Caco-2 (cell line): ENCODE measurements around the gene SLBP. TPM values are rescaled to one million over a fixed set of nuclear protein-coding genes. Genes with fewer than 3 reads are reported as not detected.

Experiments
- BruUV-seq: library from RNA; stranded (reverse); fragments of 400-500 nt; replicated peaks from 2 replicates; lab custom pipeline; 2021; lab: Mats Ljungman, UMichigan
- CTCF ChIA-PET: fragments of 300-600 bp; sonication (Branson Sonifier 250); formaldehyde crosslinking; loops from one replicate; lab custom pipeline; 2022; ENCODE audit warnings: antibody characterized with exemption; lab: Charles Lee
- POLR2A ChIA-PET: fragments of 300-600 bp; sonication (Branson Sonifier 250); formaldehyde crosslinking; loops from one replicate; lab custom pipeline; 2022; ENCODE audit warnings: antibody characterized with exemption; lab: Charles Lee
- DNase-seq, 2 experiments: peaks; one replicate each; pipeline versions ENCODE4 v3.0.0 to v3.0.0-alpha.2; 2020 to 2022
- H3K27me3 ChIP-seq: replicated peaks from 2 replicates; pipeline ENCODE4 v1.6.0; 2011; ENCODE audit warnings: low read length; ENCODE audit not compliant: control insufficient read depth, insufficient read depth
- H3K36me3 ChIP-seq: 2 replicates; pipeline ENCODE4 v1.5.1; 2011; ENCODE audit warnings: low read length; ENCODE audit not compliant: control insufficient read depth, insufficient read depth
- H3K4me1 ChIP-seq: fragments of 250-450 bp; sonication (Bioruptor Pico); 2 replicates; pipeline ENCODE4 v1.5.1; 2020; ENCODE audit warnings: mild to moderate bottlenecking
- H3K4me3 ChIP-seq: 2 replicates; pipeline ENCODE4 v1.5.1; 2011; ENCODE audit warnings: low read depth, mild to moderate bottlenecking, control low read depth, low read length
- H3K9me3 ChIP-seq: fragments of 250-450 bp; sonication (Bioruptor Pico); 2 replicates; pipeline ENCODE4 v1.5.1; 2020; ENCODE audit warnings: mild to moderate bottlenecking, moderate library complexity
- H3K27ac Mint-ChIP-seq: one replicate; pipeline ENCODE4 v1.8.0; 2022; ENCODE audit warnings: mixed read lengths; ENCODE audit not compliant: unreplicated experiment
- H3K27me3 Mint-ChIP-seq: one replicate; pipeline ENCODE4 v1.8.0; 2022; ENCODE audit warnings: mixed read lengths; ENCODE audit not compliant: insufficient read depth, unreplicated experiment
- H3K36me3 Mint-ChIP-seq: one replicate; pipeline ENCODE4 v1.8.0; 2022; ENCODE audit warnings: mild to moderate bottlenecking, mixed read lengths; ENCODE audit not compliant: insufficient read depth, unreplicated experiment
- H3K4me1 Mint-ChIP-seq: one replicate; pipeline ENCODE4 v1.8.0; 2022; ENCODE audit warnings: low read depth, mixed read lengths; ENCODE audit not compliant: unreplicated experiment
- H3K4me3 Mint-ChIP-seq: one replicate; pipeline ENCODE4 v1.8.0; 2022; ENCODE audit warnings: mild to moderate bottlenecking, moderate library complexity, mixed read lengths; ENCODE audit not compliant: unreplicated experiment
- H3K9me3 Mint-ChIP-seq: one replicate; pipeline ENCODE4 v1.8.0; 2022; ENCODE audit warnings: mixed read lengths; ENCODE audit not compliant: unreplicated experiment
- CTCF ChIP-seq, 2 experiments: fragments of 200-600 bp in 1 of 2; IDR thresholded peaks; 1 replicate in 1 of 2; 2 replicates in 1 of 2; pipeline versions ENCODE4 v1.5.1 to v1.8.0; 2011 to 2022; ENCODE audit warnings: antibody characterized with exemption in 1 of 2, control low read depth in 1 of 2, inconsistent platforms in 1 of 2, low read depth in 1 of 2, low read length in 1 of 2, mild to moderate bottlenecking in 1 of 2, moderate library complexity in 1 of 2; ENCODE audit not compliant: insufficient read depth in 1 of 2, severe bottlenecking in 1 of 2, unreplicated experiment in 1 of 2
- intact Hi-C: fragments of 100-400 bp; cut with micrococcal nuclease; formaldehyde crosslinking; loops from one replicate; pipeline ENCODE4 v1.10.0; 2022; ENCODE audit not compliant: unreplicated experiment
- total RNA-seq: library from RNA; stranded (reverse); gene quantifications from 2 replicates; pipeline ENCODE4 v1.2.3, GENCODE V29; 2022

The SLBP gene
- total RNA-seq, 1 experiment from 2014 or later = 116 TPM

GRCh38 chr4:1646690-1647089, 65.4 kb downstream of the SLBP start:
- no TSS peak for BruUV-seq
- Histone ChIP-seq H3K27me3 (no peaks in the 10 kb centered on the region), H3K9me3 (no peaks in the 10 kb centered on the region), H3K4me3 (no peak overlapping the region), H3K4me1 (no peaks in the 10 kb centered on the region), H3K36me3 (no peaks in the 10 kb centered on the region)
- DNase-seq = no peak
- intact Hi-C loops = no loop called here
- Mint-ChIP-seq H3K4me1 (no peaks in the 10 kb centered on the region), H3K36me3 (no peaks in the 10 kb centered on the region), H3K4me3 (no peak overlapping the region), H3K9me3 (no peaks in the 10 kb centered on the region), H3K27ac (no peak overlapping the region), H3K27me3 (no peaks in the 10 kb centered on the region)
- CTCF ChIA-PET = interaction anchor here (0.6 kb wide), 1 partner anchor 8 kb away, joined by 3 read pairs; no protein-coding TSS in a partner anchor
- POLR2A ChIA-PET = no interaction called here
- no peak for TF ChIP-seq CTCF (IDR thresholded peaks at IDR 0.05; ENCODE audit: insufficient read depth in 1 of 2, low read depth in 1 of 2, low read length in 1 of 2, severe bottlenecking in 1 of 2, unreplicated experiment in 1 of 2)

GRCh38 chr4:1644891-1645657, 67.0 kb downstream of the SLBP start:
- Mint-ChIP-seq H3K27me3 (no peaks in the 10 kb centered on the region), H3K9me3 (no peaks in the 10 kb centered on the region), H3K4me1 (no peaks in the 10 kb centered on the region), H3K4me3 (no peak overlapping the region), H3K36me3 (no peaks in the 10 kb centered on the region), H3K27ac (no peak overlapping the region)
- no peaks in the 10 kb centered on the region for H3K4me1 ChIP-seq
- no peak for TF ChIP-seq CTCF (IDR thresholded peaks at IDR 0.05; ENCODE audit: insufficient read depth in 1 of 2, low read depth in 1 of 2, low read length in 1 of 2, severe bottlenecking in 1 of 2, unreplicated experiment in 1 of 2)
- no peaks in the 10 kb centered on the region for H3K9me3 ChIP-seq
- no peak overlapping the region for H3K4me3 ChIP-seq
- POLR2A ChIA-PET = no interaction called here
- CTCF ChIA-PET = no interaction called here
- BruUV-seq = no TSS peak
- H3K27me3 ChIP-seq = no peaks in the 10 kb centered on the region
- no peak for DNase-seq
- H3K36me3 ChIP-seq = no peaks in the 10 kb centered on the region
- intact Hi-C loops = no loop called here

- no peaks in the 10 kb centered on the region for H3K4me1 Mint-ChIP-seq
- intact Hi-C loops = no loop called here
- no peaks in the 10 kb centered on the region for H3K4me1 ChIP-seq
- H3K9me3 Mint-ChIP-seq = no peaks in the 10 kb centered on the region
- DNase-seq = no peak
- H3K4me3 Mint-ChIP-seq = no peak overlapping the region
- no peaks in the 10 kb centered on the region for H3K27me3 ChIP-seq
- ChIA-PET CTCF (no interaction called here), POLR2A (no interaction called here)
- H3K27me3 Mint-ChIP-seq = no peaks in the 10 kb centered on the region
- H3K27ac Mint-ChIP-seq = no peak overlapping the region
- BruUV-seq = no TSS peak
- no peak for TF ChIP-seq CTCF (IDR thresholded peaks at IDR 0.05; ENCODE audit: insufficient read depth in 1 of 2, low read depth in 1 of 2, low read length in 1 of 2, severe bottlenecking in 1 of 2, unreplicated experiment in 1 of 2)
- no peaks in the 10 kb centered on the region for H3K36me3 ChIP-seq
- H3K4me3 ChIP-seq = no peak overlapping the region
- no peaks in the 10 kb centered on the region for H3K36me3 Mint-ChIP-seq
- no peaks in the 10 kb centered on the region for H3K9me3 ChIP-seq
Observed at GRCh38 chr4:1643971-1644735, 68.0 kb downstream of the SLBP start.

Other genes starting within 250 kb of the SLBP start
- 4.1 and 5.2 TPM in 2 replicates for gene FAM53A, start 28.0 kb downstream of the SLBP start, total RNA-seq
- 36.5 and 39.0 TPM in 2 replicates for gene TMEM129, start 9.0 kb upstream of the SLBP start, total RNA-seq
- gene TACC3, start 9.2 kb upstream of the SLBP start, total RNA-seq = 104 and 106 TPM in 2 replicates
- 112 and 132 TPM in 2 replicates for gene FGFR3, start 81.0 kb upstream of the SLBP start, total RNA-seq
- gene LETM1, start 143.8 kb upstream of the SLBP start, total RNA-seq = 63.9 and 68.9 TPM in 2 replicates
- gene NSD2, start 159.1 kb upstream of the SLBP start, total RNA-seq = 113 and 122 TPM in 2 replicates